Adipocyte (in vitro differentiated cells): ENCODE measurements around the gene DLGAP4.

ENCODE experiments used
- DNase-seq: peaks from one replicate; pipeline ENCODE4 v3.0.0-alpha.2; 2015; ENCODE audit warnings: low read depth
- H3K27me3 ChIP-seq: replicated peaks from 2 replicates; pipeline ENCODE4 v1.7.0; 2013; ENCODE audit warnings: mild to moderate bottlenecking, low read length, moderate library complexity; ENCODE audit not compliant: control insufficient read depth, insufficient read depth
- H3K36me3 ChIP-seq: 2 replicates; pipeline ENCODE4 v1.7.0; 2013; ENCODE audit warnings: low read length, mild to moderate bottlenecking, moderate library complexity; ENCODE audit not compliant: control insufficient read depth, insufficient read depth, severe bottlenecking
- H3K4me1 ChIP-seq: 2 replicates; pipeline ENCODE4 v1.7.0; 2013; ENCODE audit warnings: mild to moderate bottlenecking, low read length, moderate library complexity; ENCODE audit not compliant: control insufficient read depth, insufficient read depth
- H3K4me3 ChIP-seq: 2 replicates; pipeline ENCODE4 v1.7.0; 2013; ENCODE audit warnings: mild to moderate bottlenecking, low read length, moderate library complexity
- H3K9ac ChIP-seq: 2 replicates; pipeline ENCODE4 v1.7.0; 2013; ENCODE audit warnings: mild to moderate bottlenecking, low read length, moderate library complexity
- H3K9me3 ChIP-seq: 2 replicates; pipeline ENCODE4 v1.7.0; 2013; ENCODE audit warnings: mild to moderate bottlenecking, low read length, moderate library complexity; ENCODE audit not compliant: control insufficient read depth

The DLGAP4 gene

GRCh38 chr20:36460648-36461599, 154.8 kb downstream of the DLGAP4 start:
- Histone ChIP-seq H3K9ac (peak overlapping the region; percentile 85), H3K4me1 (peaks cover 32% of the 10 kb centered on the region), H3K36me3 (no peaks in the 10 kb centered on the region), H3K4me3 (peak overlapping the region; percentile 79), H3K9me3 (no peaks in the 10 kb centered on the region), H3K27me3 (no peaks in the 10 kb centered on the region)
- peak; percentile 98 for DNase-seq

GRCh38 chr20:36461600-36462439, 155.7 kb downstream of the DLGAP4 start:
- H3K4me1 ChIP-seq = peaks cover 41% of the 10 kb centered on the region
- H3K27me3 ChIP-seq = no peaks in the 10 kb centered on the region
- no peaks in the 10 kb centered on the region for H3K9me3 ChIP-seq
- H3K36me3 ChIP-seq = no peaks in the 10 kb centered on the region
- H3K9ac ChIP-seq = peak overlapping the region; percentile 100
- DNase-seq = peak; percentile 77
- H3K4me3 ChIP-seq = peak overlapping the region; percentile 97

- H3K4me3 ChIP-seq = peak overlapping the region; percentile 97
- H3K9me3 ChIP-seq = no peaks in the 10 kb centered on the region
These were observed 156.5 kb downstream of the DLGAP4 start for GRCh38 chr20:36462440-36463211.

GRCh38 chr20:36463212-36464061, 157.3 kb downstream of the DLGAP4 start:
- H3K36me3 ChIP-seq = no peaks in the 10 kb centered on the region
- peaks cover 57% of the 10 kb centered on the region for H3K4me1 ChIP-seq
- H3K9me3 ChIP-seq = no peaks in the 10 kb centered on the region
- peak; percentile 42 for DNase-seq
- H3K27me3 ChIP-seq = no peaks in the 10 kb centered on the region
- H3K9ac ChIP-seq = peak overlapping the region; percentile 100
- H3K4me3 ChIP-seq = peak overlapping the region; percentile 97

More at GRCh38 chr20:36462440-36463211, 156.5 kb downstream of the DLGAP4 start:
- H3K4me1 ChIP-seq = peaks cover 49% of the 10 kb centered on the region
- no peaks in the 10 kb centered on the region for H3K36me3 ChIP-seq
- peak; percentile 66 for DNase-seq
- H3K9ac ChIP-seq = peak overlapping the region; percentile 100
- no peaks in the 10 kb centered on the region for H3K27me3 ChIP-seq

- H3K9ac ChIP-seq = peak overlapping the region; percentile 56
- H3K4me1 ChIP-seq = peaks cover 64% of the 10 kb centered on the region
- H3K9me3 ChIP-seq = no peaks in the 10 kb centered on the region
- peak; percentile 82 for DNase-seq
- H3K4me3 ChIP-seq = peak overlapping the region; percentile 14
- no peaks in the 10 kb centered on the region for H3K27me3 ChIP-seq
- H3K36me3 ChIP-seq = no peaks in the 10 kb centered on the region
These were observed 159.3 kb downstream of the DLGAP4 start for GRCh38 chr20:36465109-36466080.

- Histone ChIP-seq H3K9ac (peak overlapping the region; percentile 21), H3K9me3 (no peaks in the 10 kb centered on the region), H3K27me3 (no peaks in the 10 kb centered on the region), H3K36me3 (no peaks in the 10 kb centered on the region), H3K4me1 (peaks cover 58% of the 10 kb centered on the region), H3K4me3 (no peak overlapping the region)
- DNase-seq = no peak
These were observed 159.9 kb downstream of the DLGAP4 start for GRCh38 chr20:36466089-36466488.

GRCh38 chr20:36467076-36467999, 161.2 kb downstream of the DLGAP4 start:
- H3K36me3 ChIP-seq = no peaks in the 10 kb centered on the region
- H3K9ac ChIP-seq = peak overlapping the region; percentile 21
- no peaks in the 10 kb centered on the region for H3K27me3 ChIP-seq
- no peak overlapping the region for H3K4me3 ChIP-seq
- peaks cover 61% of the 10 kb centered on the region for H3K4me1 ChIP-seq
- peak; percentile 40 for DNase-seq
- no peaks in the 10 kb centered on the region for H3K9me3 ChIP-seq

- H3K9me3 ChIP-seq = no peaks in the 10 kb centered on the region
- peaks cover 65% of the 10 kb centered on the region for H3K4me1 ChIP-seq
- H3K36me3 ChIP-seq = no peaks in the 10 kb centered on the region
- no peak for DNase-seq
- no peaks in the 10 kb centered on the region for H3K27me3 ChIP-seq
- H3K9ac ChIP-seq = peak overlapping the region; percentile 10
- H3K4me3 ChIP-seq = no peak overlapping the region
These were observed 162.2 kb downstream of the DLGAP4 start for GRCh38 chr20:36468149-36469000.
